ENCODE results near the gene TOX2. TPM values are rescaled to one million over a fixed set of nuclear protein-coding genes. Genes with fewer than 3 reads are reported as not detected.

The TOX2 gene
- total RNA-seq, 2 experiments from 2014 or later, result 1.6 to 3.0 TPM

DNA sequence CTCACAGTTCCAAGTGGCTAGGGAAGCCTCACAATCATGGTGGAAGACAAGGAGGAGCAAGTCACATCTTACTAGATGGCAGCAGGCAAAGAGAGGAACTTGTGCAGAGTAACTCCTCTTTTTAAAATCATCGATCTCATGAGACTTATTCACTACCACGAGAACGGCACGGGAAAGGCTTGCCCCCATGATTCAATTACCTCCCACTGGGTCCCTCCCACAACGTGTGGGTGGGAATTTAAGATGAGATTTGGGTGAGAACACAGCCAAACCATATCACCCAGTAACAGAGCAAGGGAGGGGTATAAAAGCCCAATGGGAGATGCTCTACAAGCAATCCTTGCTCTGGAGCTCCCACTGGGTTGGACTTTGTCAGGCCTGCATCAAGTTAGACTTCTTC, 192.0 kb downstream of the TOX2 start:
- no peak overlapping the region for H3K27ac Mint-ChIP-seq
- H3K9me3 Mint-ChIP-seq (ENCODE audit: low read depth), result peaks cover 14% of the 10 kb centered on the region
- ChIA-PET POLR2A (no interaction called here), CTCF (interaction anchor here (0.7 to 1.2 kb wide), 2 partner anchors 10 to 234 kb away, joined by 3 to 4 read pairs; no protein-coding TSS in a partner anchor)
- intact Hi-C loops (cut with DNase I, micrococcal nuclease), result no loop called here
- H3K4me3 Mint-ChIP-seq, result no peak overlapping the region
- H3K36me3 Mint-ChIP-seq (ENCODE audit: low read depth), result peaks cover 2% of the 10 kb centered on the region
- H3K4me1 Mint-ChIP-seq, result no peaks in the 10 kb centered on the region
- H3K27me3 Mint-ChIP-seq, result peaks cover 52% of the 10 kb centered on the region
- no peak for ATAC-seq
- DNase-seq, result no peak

DNA sequence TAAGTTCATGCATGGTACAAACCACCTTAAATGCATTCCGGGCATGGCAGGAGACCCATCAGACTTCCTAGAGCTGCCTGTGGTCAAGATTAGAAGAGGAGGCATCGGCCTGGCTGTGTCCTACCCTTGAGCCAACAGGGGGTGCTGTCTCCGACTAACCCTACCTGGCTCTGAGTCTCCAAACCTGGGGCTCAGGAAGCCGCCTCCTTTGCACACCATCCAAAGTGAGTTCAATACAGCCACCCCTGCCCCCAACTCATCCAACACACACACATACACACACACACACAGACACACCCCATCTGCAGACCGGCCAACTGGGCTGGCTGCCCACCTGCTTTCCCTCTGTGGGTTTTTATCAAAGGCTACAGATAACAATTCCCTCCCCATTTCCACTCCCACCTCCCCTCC, 195.3 kb downstream of the TOX2 start:
- no peak overlapping the region for H3K27ac Mint-ChIP-seq

DNA sequence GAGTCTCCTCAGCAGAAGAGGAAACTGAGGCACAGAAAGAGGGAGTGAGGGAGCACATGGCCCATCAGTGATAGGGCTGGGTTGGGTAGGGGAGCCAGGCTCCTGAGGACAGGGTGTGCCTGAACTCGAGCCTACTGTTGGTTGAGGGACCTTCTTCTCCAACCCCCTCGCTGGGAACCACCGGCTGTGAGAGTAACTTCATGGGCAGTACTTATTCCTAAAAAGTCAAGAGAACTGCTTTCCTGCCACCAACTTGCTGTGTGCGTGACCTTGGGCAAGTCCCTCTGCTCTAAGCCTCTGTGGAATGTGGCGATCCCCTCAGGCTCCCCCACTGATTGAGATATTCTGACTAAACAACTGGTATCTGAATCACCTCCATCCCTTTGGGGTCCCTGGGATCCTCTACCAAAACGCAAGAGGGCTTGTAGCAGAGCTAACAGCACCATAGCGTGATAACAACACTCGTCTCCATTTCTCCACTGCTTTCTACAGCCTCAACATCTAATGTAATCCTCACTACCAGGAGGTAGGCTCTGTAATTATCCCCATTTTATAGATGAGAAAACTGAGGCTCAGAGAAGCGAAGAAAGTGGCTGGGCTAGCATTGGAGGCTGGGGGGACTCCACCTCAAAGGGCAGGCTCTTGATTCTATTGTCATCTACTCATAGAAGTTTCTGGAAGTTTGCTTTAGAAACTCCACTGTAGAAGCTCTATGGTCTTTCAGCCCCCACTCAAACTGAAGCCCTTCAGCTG, 196.3 kb downstream of the TOX2 start:
- no peaks in the 10 kb centered on the region for H3K4me1 Mint-ChIP-seq
- ChIA-PET CTCF (no interaction called here), POLR2A (no interaction called here)
- intact Hi-C loops (cut with DNase I, micrococcal nuclease), result loop anchor here in 1 of 2 experiments (10.0 kb wide), 1 partner anchor 204 kb away; the partner anchor contains the start of gene FITM2
- no peak for DNase-seq
- no peak for ATAC-seq
- H3K4me3 Mint-ChIP-seq, result no peak overlapping the region
- no peak overlapping the region for H3K27ac Mint-ChIP-seq
- peaks cover 38% of the 10 kb centered on the region for H3K27me3 Mint-ChIP-seq
- peaks cover 2% of the 10 kb centered on the region for H3K36me3 Mint-ChIP-seq (ENCODE audit: low read depth)
- H3K9me3 Mint-ChIP-seq (ENCODE audit: low read depth), result peaks cover 14% of the 10 kb centered on the region

More for the DNA sequence above, 195.3 kb downstream of the TOX2 start:
- Mint-ChIP-seq H3K4me3 (no peak overlapping the region), H3K27me3 (peaks cover 39% of the 10 kb centered on the region), H3K4me1 (no peaks in the 10 kb centered on the region), H3K36me3 (ENCODE audit: low read depth) (peaks cover 2% of the 10 kb centered on the region), H3K9me3 (ENCODE audit: low read depth) (peaks cover 14% of the 10 kb centered on the region)
- DNase-seq (no peak), ATAC-seq (no peak)
- ChIA-PET POLR2A (no interaction called here), CTCF (no interaction called here)
- intact Hi-C loops (cut with DNase I, micrococcal nuclease), result loop anchor here in 1 of 2 experiments (10.0 kb wide), 1 partner anchor 205 kb away; the partner anchor contains the start of gene FITM2

DNA sequence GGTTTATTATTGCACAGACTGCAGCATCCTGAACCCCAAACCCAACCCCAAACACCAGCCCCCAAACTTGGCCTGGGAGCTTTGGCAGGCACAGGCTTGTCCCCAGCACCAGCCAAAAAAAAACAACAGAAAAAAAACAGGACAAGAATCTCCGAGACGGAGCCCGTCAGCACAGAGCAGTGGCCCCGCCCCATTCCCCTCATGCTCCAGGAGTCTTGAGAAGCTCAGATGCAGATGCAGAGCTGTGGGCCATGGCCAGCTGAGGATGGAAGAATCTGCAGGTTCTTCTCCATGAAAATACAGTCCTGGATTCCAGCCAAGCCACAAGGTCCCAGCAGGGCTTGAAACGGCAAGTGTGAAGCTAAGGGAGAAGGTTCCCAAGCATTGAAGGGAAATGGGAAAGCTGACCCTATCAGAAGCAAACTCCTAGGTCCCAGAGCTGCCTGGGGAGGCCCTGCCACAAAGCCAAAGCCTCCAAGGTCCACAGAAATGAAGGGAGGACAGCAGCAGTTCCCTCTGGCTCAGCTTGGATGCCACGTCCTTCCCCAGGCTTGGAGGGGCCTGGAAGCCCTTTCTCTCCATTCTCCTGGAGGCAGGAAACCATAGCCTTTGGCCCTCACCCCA, 197.2 kb downstream of the TOX2 start:
- DNase-seq, result no peak
- peaks cover 39% of the 10 kb centered on the region for H3K27me3 Mint-ChIP-seq
- POLR2A ChIA-PET, result no interaction called here
- ATAC-seq, result no peak
- no peak overlapping the region for H3K27ac Mint-ChIP-seq
- peaks cover 5% of the 10 kb centered on the region for H3K4me1 Mint-ChIP-seq
- CTCF ChIA-PET, result interaction anchor here (1.2 to 1.5 kb wide), 2 partner anchors 78 to 84 kb away, joined by 3 to 6 read pairs; no protein-coding TSS in a partner anchor
- intact Hi-C loops (cut with DNase I, micrococcal nuclease), result loop anchor here in 1 of 2 experiments (10.0 kb wide), 1 partner anchor 203 kb away; the partner anchor contains the start of gene FITM2
- no peak overlapping the region for H3K4me3 Mint-ChIP-seq
- peaks cover 14% of the 10 kb centered on the region for H3K9me3 Mint-ChIP-seq (ENCODE audit: low read depth)
- peaks cover 2% of the 10 kb centered on the region for H3K36me3 Mint-ChIP-seq (ENCODE audit: low read depth)

DNA sequence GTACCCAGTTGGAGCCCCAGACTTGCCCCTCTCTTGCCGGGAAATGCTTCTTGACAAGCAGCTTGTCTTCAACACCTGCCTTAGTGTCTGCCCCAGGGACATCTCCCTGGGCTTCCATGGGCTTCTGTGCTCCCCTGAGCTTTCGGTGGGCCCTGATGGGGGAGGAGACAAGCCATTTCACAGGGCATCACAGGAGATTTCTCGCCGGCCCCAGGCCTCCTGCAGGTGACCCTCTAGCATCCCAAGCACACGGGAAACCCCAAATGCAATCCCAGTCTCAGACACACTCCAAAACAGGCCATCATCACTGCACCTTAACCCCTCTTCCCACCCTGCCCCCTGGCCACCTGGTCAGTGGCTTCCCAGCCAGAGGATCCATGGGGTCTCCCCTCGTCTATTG, 197.8 kb downstream of the TOX2 start:
- no peak overlapping the region for H3K27ac Mint-ChIP-seq
- H3K36me3 Mint-ChIP-seq (ENCODE audit: low read depth), result peaks cover 2% of the 10 kb centered on the region
- H3K27me3 Mint-ChIP-seq, result peaks cover 35% of the 10 kb centered on the region
- H3K4me1 Mint-ChIP-seq, result peaks cover 5% of the 10 kb centered on the region
- intact Hi-C loops (cut with DNase I, micrococcal nuclease), result loop anchor here in 1 of 2 experiments (10.0 kb wide), 1 partner anchor 202 kb away; the partner anchor contains the start of gene FITM2
- no peak overlapping the region for H3K4me3 Mint-ChIP-seq
- ChIA-PET POLR2A (no interaction called here), CTCF (interaction anchor here (1.2 to 1.5 kb wide), 2 partner anchors 77 to 83 kb away, joined by 3 to 6 read pairs; no protein-coding TSS in a partner anchor)
- no peak for ATAC-seq
- peaks cover 8% of the 10 kb centered on the region for H3K9me3 Mint-ChIP-seq (ENCODE audit: low read depth)
- no peak for DNase-seq

DNA sequence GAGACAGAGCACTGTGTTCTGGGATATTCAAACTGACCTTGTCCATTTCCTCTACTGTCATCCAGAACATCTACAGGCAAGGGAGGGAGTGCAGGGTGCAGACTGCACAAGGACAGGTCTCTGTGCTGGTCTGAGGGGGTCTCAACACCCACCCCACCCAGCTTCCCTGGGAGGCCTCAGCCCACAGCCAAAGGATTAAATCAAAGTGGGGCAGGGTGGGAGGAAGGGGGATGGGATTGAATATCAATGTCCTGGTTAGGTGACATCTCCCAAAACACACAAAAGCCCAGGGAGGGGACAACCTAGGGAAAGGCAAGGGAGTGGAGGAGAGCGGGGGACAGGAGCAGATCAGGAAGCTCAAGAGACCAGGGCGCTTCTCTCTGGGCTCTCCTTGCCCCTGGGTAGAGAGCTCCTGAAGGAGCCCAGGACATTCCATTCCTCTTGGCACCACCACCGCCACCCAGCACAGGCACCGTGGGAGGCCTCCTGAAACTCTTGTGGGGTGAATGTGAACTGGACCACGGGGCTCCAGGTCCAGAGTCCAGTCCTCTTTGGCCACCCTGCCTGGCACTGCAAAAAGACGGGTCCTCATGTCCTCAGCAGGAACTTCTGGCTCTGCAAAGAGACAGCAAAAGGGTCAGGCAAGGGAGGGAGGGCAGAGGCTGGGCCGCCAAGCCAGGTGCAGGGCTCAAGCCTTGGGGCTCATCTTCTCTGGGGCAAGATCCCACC, 198.4 kb downstream of the TOX2 start:
- intact Hi-C loops (cut with DNase I, micrococcal nuclease), result loop anchor here in 1 of 2 experiments (10.0 kb wide), 1 partner anchor 202 kb away; the partner anchor contains the start of gene FITM2
- Mint-ChIP-seq H3K9me3 (ENCODE audit: low read depth) (peaks cover 2% of the 10 kb centered on the region), H3K4me1 (peaks cover 5% of the 10 kb centered on the region), H3K4me3 (no peak overlapping the region), H3K27me3 (peaks cover 30% of the 10 kb centered on the region), H3K27ac (no peak overlapping the region), H3K36me3 (ENCODE audit: low read depth) (no peaks in the 10 kb centered on the region)
- ChIA-PET CTCF (interaction anchor here (1.2 to 1.5 kb wide), 2 partner anchors 77 to 83 kb away, joined by 3 to 6 read pairs; no protein-coding TSS in a partner anchor), POLR2A (no interaction called here)
- DNase-seq (no peak), ATAC-seq (no peak)

DNA sequence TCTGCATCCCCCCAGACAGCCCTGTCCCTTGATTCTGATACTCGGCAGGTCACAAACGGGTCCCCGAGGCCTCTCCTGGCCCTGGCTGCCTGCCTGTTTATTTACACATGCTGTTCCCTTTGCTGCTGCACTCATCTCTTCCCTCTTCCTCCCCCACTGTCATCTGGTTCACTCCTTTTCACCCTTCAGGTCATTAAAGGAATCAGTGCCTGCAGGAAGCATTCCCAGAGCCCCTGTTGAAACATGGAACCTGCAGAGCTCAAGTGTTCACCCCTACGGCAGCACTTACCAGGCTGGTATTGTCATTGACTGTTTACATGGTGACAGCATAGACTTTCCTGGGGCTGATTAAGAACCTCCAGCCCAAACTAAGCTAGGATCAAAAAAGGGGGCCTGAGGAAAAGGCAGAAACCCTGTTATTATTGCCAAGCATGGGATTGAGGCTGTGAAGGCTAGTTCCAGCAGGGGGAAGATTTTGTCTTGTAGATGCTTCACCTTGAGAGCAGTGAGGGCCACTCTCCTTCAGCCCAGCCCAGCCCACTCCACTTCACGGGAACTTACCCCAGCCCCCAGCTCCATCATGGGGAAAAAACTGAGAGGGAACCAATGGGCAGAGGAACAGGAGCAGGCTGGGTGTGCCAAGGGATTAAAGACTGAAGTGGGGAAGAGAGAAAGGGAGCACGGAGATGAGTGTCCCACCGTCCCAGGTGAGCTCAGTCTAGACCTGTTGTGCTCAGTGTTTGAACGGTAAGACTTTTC, 199.1 kb downstream of the TOX2 start:
- intact Hi-C loops (cut with DNase I, micrococcal nuclease), result loop anchor here in 1 of 2 experiments (10.0 kb wide), 1 partner anchor 201 kb away; the partner anchor contains the start of gene FITM2
- POLR2A ChIA-PET, result no interaction called here
- H3K4me3 Mint-ChIP-seq, result no peak overlapping the region
- DNase-seq (no peak), ATAC-seq (no peak)
- H3K9me3 Mint-ChIP-seq (ENCODE audit: low read depth), result no peaks in the 10 kb centered on the region
- H3K4me1 Mint-ChIP-seq, result peaks cover 5% of the 10 kb centered on the region
- no peak overlapping the region for H3K27ac Mint-ChIP-seq
- no peaks in the 10 kb centered on the region for H3K36me3 Mint-ChIP-seq (ENCODE audit: low read depth)
- CTCF ChIA-PET, result interaction anchor here (0.6 to 8.3 kb wide), 7 partner anchors 45 to 667 kb away, joined by 3 to 166 read pairs (median 3); partner anchors contain the start of gene JPH2
- H3K27me3 Mint-ChIP-seq, result peaks cover 30% of the 10 kb centered on the region

DNA sequence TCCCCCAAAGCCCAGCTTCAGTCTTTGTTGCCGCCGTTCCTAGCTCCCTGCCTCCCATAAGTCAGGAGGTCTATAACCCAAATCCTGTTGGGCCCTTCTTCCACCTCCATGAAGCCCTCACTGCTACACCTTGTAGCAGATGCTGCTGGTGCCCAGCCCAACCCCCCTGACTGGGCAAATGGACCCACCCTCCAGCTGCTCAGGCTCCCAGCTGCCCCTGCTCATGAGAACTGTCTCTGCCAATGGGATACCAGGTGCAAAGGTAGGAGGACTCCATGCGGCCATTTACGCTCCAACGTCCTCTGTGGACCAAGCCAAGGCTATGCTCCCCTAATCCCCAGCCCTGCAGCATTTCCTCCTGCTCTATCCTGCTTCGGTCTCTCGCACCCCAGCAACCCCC, 200.5 kb downstream of the TOX2 start:
- POLR2A ChIA-PET, result no interaction called here
- no peak for ATAC-seq
- intact Hi-C loops (cut with DNase I, micrococcal nuclease), result loop anchor here (5.0 to 10.0 kb wide), 2 partner anchors 200 to 272 kb away; partner anchors contain the start of gene FITM2 (in 1 of the 2)

DNA sequence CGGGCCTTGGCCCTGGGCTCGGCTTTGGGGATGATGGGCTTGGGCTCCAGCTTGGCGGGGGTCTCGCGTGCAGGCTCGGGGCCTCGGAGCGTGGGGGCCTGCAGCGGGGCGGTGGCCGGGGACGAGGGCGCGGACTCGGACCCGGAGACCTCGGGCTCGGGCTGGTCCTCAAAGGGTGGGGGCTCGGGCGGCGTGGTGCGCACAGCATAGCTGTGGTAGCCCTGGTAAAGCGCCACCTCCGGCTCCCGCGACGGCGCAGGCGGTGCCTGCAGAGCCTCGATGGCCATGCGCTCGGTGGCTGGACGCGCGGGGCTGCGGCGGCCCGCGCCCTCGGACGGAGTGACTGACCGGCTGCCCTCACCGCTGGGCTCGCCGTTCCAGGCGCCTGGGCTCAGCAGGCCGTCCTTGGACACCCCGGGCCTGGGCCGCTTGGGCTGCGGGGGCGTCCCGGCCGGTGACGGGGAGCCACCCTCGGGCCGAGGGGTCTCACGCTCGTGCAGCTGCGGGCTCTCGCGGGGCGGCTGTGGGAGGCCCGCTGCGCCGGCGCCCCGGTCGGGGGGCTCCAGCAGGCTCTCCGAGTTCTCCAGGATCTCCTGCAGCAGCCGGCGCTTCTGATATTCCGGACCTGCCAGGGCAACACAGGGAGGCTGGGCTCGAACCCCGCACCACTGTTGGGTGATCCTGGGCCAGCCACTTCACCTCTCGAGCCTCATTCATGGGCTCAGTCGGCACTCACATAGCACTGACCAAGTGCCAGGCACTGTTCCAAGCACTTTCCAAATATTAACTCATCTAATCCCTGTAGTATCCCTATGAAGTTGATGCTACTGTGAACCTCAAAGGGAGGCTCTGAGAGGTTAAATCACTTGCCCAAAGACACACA, 201.4 kb downstream of the TOX2 start:
- CTCF ChIA-PET, result interaction anchor here (0.5 to 8.3 kb wide), 28 partner anchors 9 to 1261 kb away, joined by 3 to 166 read pairs (median 4); partner anchors contain the start of gene JPH2
- POLR2A ChIA-PET, result interaction anchor here (1.0 kb wide), 1 partner anchor 74 kb away, joined by 6 read pairs; no protein-coding TSS in a partner anchor
- Mint-ChIP-seq H3K36me3 (ENCODE audit: low read depth) (no peaks in the 10 kb centered on the region), H3K27ac (no peak overlapping the region), H3K4me3 (no peak overlapping the region), H3K4me1 (peaks cover 5% of the 10 kb centered on the region), H3K9me3 (ENCODE audit: low read depth) (no peaks in the 10 kb centered on the region), H3K27me3 (peaks cover 23% of the 10 kb centered on the region)
- DNase-seq (no peak), ATAC-seq (no peak)
- intact Hi-C loops (cut with DNase I, micrococcal nuclease), result loop anchor here (1.0 to 10.0 kb wide), 4 partner anchors 74 to 271 kb away; partner anchors contain the start of gene FITM2 (in 2 of the 2)

More for the DNA sequence above, 200.5 kb downstream of the TOX2 start:
- H3K27me3 Mint-ChIP-seq, result peaks cover 23% of the 10 kb centered on the region
- CTCF ChIA-PET, result interaction anchor here (1.4 to 8.3 kb wide), 2 partner anchors 74 to 103 kb away, joined by 3 to 166 read pairs; partner anchors contain the start of gene JPH2
- H3K27ac Mint-ChIP-seq, result no peak overlapping the region
- no peaks in the 10 kb centered on the region for H3K36me3 Mint-ChIP-seq (ENCODE audit: low read depth)
- H3K4me1 Mint-ChIP-seq, result peaks cover 5% of the 10 kb centered on the region
- DNase-seq, result no peak
- H3K4me3 Mint-ChIP-seq, result no peak overlapping the region
- H3K9me3 Mint-ChIP-seq (ENCODE audit: low read depth), result no peaks in the 10 kb centered on the region
